Measurements from ENCODE around the gene C1orf21. TPM values are rescaled to one million over a fixed set of nuclear protein-coding genes. Genes with fewer than 3 reads are reported as not detected.

C1orf21 gene
- total RNA-seq, 1 donor from 2014 or later: 31.8 TPM

- H3K4me1 Mint-ChIP-seq (ENCODE audit: unreplicated experiment): peaks cover 11% of the 10 kb centered on the region
- no peak for DNase-seq (ENCODE audit: extremely low spot score, unreplicated experiment)
- TF ChIP-seq, protein P1, sequence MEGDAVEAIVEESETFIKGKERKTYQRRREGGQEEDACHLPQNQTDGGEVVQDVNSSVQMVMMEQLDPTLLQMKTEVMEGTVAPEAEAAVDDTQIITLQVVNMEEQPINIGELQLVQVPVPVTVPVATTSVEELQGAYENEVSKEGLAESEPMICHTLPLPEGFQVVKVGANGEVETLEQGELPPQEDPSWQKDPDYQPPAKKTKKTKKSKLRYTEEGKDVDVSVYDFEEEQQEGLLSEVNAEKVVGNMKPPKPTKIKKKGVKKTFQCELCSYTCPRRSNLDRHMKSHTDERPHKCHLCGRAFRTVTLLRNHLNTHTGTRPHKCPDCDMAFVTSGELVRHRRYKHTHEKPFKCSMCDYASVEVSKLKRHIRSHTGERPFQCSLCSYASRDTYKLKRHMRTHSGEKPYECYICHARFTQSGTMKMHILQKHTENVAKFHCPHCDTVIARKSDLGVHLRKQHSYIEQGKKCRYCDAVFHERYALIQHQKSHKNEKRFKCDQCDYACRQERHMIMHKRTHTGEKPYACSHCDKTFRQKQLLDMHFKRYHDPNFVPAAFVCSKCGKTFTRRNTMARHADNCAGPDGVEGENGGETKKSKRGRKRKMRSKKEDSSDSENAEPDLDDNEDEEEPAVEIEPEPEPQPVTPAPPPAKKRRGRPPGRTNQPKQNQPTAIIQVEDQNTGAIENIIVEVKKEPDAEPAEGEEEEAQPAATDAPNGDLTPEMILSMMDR (IDR thresholded peaks at IDR 0.05): no peak
- peaks cover 6% of the 10 kb centered on the region for H3K36me3 Mint-ChIP-seq (ENCODE audit: unreplicated experiment)
- no peaks in the 10 kb centered on the region for H3K27me3 Mint-ChIP-seq (ENCODE audit: unreplicated experiment)
- H3K27ac Mint-ChIP-seq (ENCODE audit: unreplicated experiment): no peak overlapping the region
- H3K9me3 Mint-ChIP-seq (ENCODE audit: unreplicated experiment): no peaks in the 10 kb centered on the region
- no peak overlapping the region for H3K4me3 Mint-ChIP-seq (ENCODE audit: unreplicated experiment)
These were observed 36.8 kb downstream of the C1orf21 start for GRCh38 chr1:184423649-184424048.

- H3K4me1 Mint-ChIP-seq (ENCODE audit: unreplicated experiment): peaks cover 9% of the 10 kb centered on the region
- no peaks in the 10 kb centered on the region for H3K27me3 Mint-ChIP-seq (ENCODE audit: unreplicated experiment)
- no peak for DNase-seq (ENCODE audit: extremely low spot score, unreplicated experiment)
- TF ChIP-seq, protein P1 (IDR thresholded peaks at IDR 0.05): no peak
- no peaks in the 10 kb centered on the region for H3K9me3 Mint-ChIP-seq (ENCODE audit: unreplicated experiment)
- H3K36me3 Mint-ChIP-seq (ENCODE audit: unreplicated experiment): peaks cover 6% of the 10 kb centered on the region
- no peak overlapping the region for H3K4me3 Mint-ChIP-seq (ENCODE audit: unreplicated experiment)
- no peak overlapping the region for H3K27ac Mint-ChIP-seq (ENCODE audit: unreplicated experiment)
These were observed 37.3 kb downstream of the C1orf21 start for GRCh38 chr1:184424157-184424556.

GRCh38 chr1:184424945-184425344 lies 38.1 kb downstream of the C1orf21 start:
- H3K36me3 Mint-ChIP-seq (ENCODE audit: unreplicated experiment): peaks cover 6% of the 10 kb centered on the region
- peaks cover 2% of the 10 kb centered on the region for H3K4me1 Mint-ChIP-seq (ENCODE audit: unreplicated experiment)
- TF ChIP-seq, protein P1 (IDR thresholded peaks at IDR 0.05): no peak
- no peaks in the 10 kb centered on the region for H3K9me3 Mint-ChIP-seq (ENCODE audit: unreplicated experiment)
- H3K27ac Mint-ChIP-seq (ENCODE audit: unreplicated experiment): no peak overlapping the region
- H3K27me3 Mint-ChIP-seq (ENCODE audit: unreplicated experiment): no peaks in the 10 kb centered on the region
- no peak for DNase-seq (ENCODE audit: extremely low spot score, unreplicated experiment)
- H3K4me3 Mint-ChIP-seq (ENCODE audit: unreplicated experiment): no peak overlapping the region

- DNase-seq (ENCODE audit: extremely low spot score, unreplicated experiment): no peak
- Mint-ChIP-seq H3K27ac (ENCODE audit: unreplicated experiment) (no peak overlapping the region), H3K36me3 (ENCODE audit: unreplicated experiment) (peaks cover 6% of the 10 kb centered on the region), H3K9me3 (ENCODE audit: unreplicated experiment) (no peaks in the 10 kb centered on the region), H3K27me3 (ENCODE audit: unreplicated experiment) (no peaks in the 10 kb centered on the region), H3K4me3 (ENCODE audit: unreplicated experiment) (no peak overlapping the region), H3K4me1 (ENCODE audit: unreplicated experiment) (no peaks in the 10 kb centered on the region)
- TF ChIP-seq, protein P1 (IDR thresholded peaks at IDR 0.05): no peak
These were observed 38.8 kb downstream of the C1orf21 start for GRCh38 chr1:184425449-184426277.

DNA sequence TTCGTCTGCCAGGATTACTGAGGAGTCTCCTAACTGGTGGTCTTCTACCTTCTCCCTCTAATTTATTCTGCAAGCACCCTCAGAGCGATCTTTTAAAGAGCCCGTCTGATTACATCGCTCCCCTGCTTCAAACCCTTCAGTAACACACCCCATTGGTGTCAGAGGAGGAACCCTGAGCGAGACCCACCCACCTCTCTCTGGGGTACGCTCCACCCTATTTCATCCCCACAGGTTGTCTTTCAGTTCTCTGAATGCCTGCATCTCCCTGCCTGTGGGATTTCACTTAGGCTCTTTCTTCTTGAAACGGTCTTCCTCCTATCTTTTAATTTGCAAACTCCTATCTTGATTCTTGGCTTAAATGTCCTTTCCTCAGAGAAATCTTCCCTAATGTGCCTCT lies 39.4 kb downstream of the C1orf21 start:
- DNase-seq (ENCODE audit: extremely low spot score, unreplicated experiment): no peak
- TF ChIP-seq, protein P1 (IDR thresholded peaks at IDR 0.05): no peak
- Mint-ChIP-seq H3K9me3 (ENCODE audit: unreplicated experiment) (no peaks in the 10 kb centered on the region), H3K27ac (ENCODE audit: unreplicated experiment) (no peak overlapping the region), H3K36me3 (ENCODE audit: unreplicated experiment) (peaks cover 7% of the 10 kb centered on the region), H3K4me1 (ENCODE audit: unreplicated experiment) (no peaks in the 10 kb centered on the region), H3K27me3 (ENCODE audit: unreplicated experiment) (no peaks in the 10 kb centered on the region), H3K4me3 (ENCODE audit: unreplicated experiment) (no peak overlapping the region)
